Measurements from ENCODE around the gene BAG2.

DNA sequence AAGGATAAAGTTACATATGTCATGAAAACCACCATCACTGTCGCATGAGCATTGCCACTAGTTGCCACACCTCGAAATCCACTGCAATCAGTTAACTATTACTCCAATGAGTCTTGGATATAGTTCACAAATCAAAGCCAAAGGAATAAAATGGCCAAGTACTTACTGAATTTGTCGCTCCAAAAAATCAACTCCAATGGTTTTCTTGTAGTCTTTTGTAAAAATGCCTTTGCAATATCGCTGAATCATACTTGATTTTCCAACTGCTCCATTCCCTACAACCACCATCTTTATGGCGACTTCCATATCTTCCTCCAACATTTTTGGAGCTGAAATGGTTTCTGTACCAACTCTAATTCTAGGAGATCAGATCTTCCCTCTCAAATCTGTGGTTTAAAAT lies 37.9 kb downstream of the BAG2 start:
- TF ChIP-seq, protein P1, sequence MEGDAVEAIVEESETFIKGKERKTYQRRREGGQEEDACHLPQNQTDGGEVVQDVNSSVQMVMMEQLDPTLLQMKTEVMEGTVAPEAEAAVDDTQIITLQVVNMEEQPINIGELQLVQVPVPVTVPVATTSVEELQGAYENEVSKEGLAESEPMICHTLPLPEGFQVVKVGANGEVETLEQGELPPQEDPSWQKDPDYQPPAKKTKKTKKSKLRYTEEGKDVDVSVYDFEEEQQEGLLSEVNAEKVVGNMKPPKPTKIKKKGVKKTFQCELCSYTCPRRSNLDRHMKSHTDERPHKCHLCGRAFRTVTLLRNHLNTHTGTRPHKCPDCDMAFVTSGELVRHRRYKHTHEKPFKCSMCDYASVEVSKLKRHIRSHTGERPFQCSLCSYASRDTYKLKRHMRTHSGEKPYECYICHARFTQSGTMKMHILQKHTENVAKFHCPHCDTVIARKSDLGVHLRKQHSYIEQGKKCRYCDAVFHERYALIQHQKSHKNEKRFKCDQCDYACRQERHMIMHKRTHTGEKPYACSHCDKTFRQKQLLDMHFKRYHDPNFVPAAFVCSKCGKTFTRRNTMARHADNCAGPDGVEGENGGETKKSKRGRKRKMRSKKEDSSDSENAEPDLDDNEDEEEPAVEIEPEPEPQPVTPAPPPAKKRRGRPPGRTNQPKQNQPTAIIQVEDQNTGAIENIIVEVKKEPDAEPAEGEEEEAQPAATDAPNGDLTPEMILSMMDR (IDR thresholded peaks at IDR 0.05) = no peak
- TF ChIP-seq EP300 (IDR thresholded peaks at IDR 0.05) (no peak), POLR2AphosphoS5 (IDR thresholded peaks at IDR 0.05) (no peak), POLR2A (IDR thresholded peaks at IDR 0.05) (no peak)
